Natural killer cell (primary cell): ENCODE data around the gene INPP5D. TPM values are rescaled to one million over a fixed set of nuclear protein-coding genes. Genes with fewer than 3 reads are reported as not detected.
"Not testable (repeated sequence)": the region's sequence is repeated elsewhere in the genome, so short reads cannot be mapped to it uniquely, and the experiment has no call there.

ENCODE experiments used
- ATAC-seq, 3 donors: fragments of 150-1000 bp in 2 of 3; fragments of 200-7000 bp in 1 of 3; cut with Tn5 transposase; 1 replicate in 1 of 3; 2 replicates in 2 of 3; pipeline ENCODE4 v1.10.0; 2021; ENCODE audit warnings: mild to moderate bottlenecking in 2 of 3, moderate library complexity in 2 of 3
- DNase-seq, 2 donors: peaks; one replicate each; pipeline versions ENCODE4 v3.0.0 to v3.0.0-alpha.2; 2013 to 2021; ENCODE audit warnings: mixed read lengths in 1 of 2
- H3K27ac ChIP-seq: one replicate; pipeline ENCODE4 v1.5.1; 2013; ENCODE audit warnings: mild to moderate bottlenecking, low read length
- H3K27me3 ChIP-seq: one replicate; pipeline ENCODE4 v1.6.1; 2013; ENCODE audit warnings: low read length; ENCODE audit not compliant: control insufficient read depth, insufficient read depth
- H3K36me3 ChIP-seq: one replicate; pipeline ENCODE4 v1.6.1; 2013; ENCODE audit warnings: low read length; ENCODE audit not compliant: control insufficient read depth, insufficient read depth
- H3K4me1 ChIP-seq: one replicate; pipeline ENCODE4 v1.6.1; 2013; ENCODE audit warnings: low read length; ENCODE audit not compliant: control insufficient read depth, insufficient read depth
- H3K4me3 ChIP-seq: one replicate; pipeline ENCODE4 v1.5.1; 2013; ENCODE audit warnings: low read length
- H3K9me3 ChIP-seq: one replicate; pipeline ENCODE4 v1.6.1; 2013; ENCODE audit warnings: low read length; ENCODE audit not compliant: control insufficient read depth, insufficient read depth
- H3K27ac Mint-ChIP-seq, 2 donors: one replicate each; pipeline ENCODE4 v1.8.0; 2022; ENCODE audit warnings: mild to moderate bottlenecking in 2 of 2, mixed read lengths in 2 of 2, moderate library complexity in 1 of 2
- H3K27me3 Mint-ChIP-seq, 2 donors: one replicate each; pipeline ENCODE4 v1.8.0; 2022; ENCODE audit warnings: low read depth in 2 of 2, mixed read lengths in 2 of 2
- H3K36me3 Mint-ChIP-seq: one replicate; pipeline ENCODE4 v1.8.0; 2022; ENCODE audit warnings: mixed read lengths
- H3K4me1 Mint-ChIP-seq, 2 donors: one replicate each; pipeline ENCODE4 v1.8.0; 2022; ENCODE audit warnings: mixed read lengths in 2 of 2
- H3K4me3 Mint-ChIP-seq: one replicate; pipeline ENCODE4 v1.8.0; 2022; ENCODE audit warnings: mild to moderate bottlenecking, moderate library complexity, mixed read lengths
- H3K9me3 Mint-ChIP-seq, 2 donors: one replicate each; pipeline ENCODE4 v1.8.0; 2022; ENCODE audit warnings: mixed read lengths in 2 of 2
- WGBS: methylation state at CpG from one replicate; pipeline ENCODE4 v1.1.7; 2013; ENCODE audit warnings: missing lambda C conversion rate; ENCODE audit not compliant: insufficient coverage; 5-methylcytosine and 5-hydroxymethylcytosine counted together
- intact Hi-C: fragments of 100-400 bp; cut with micrococcal nuclease; formaldehyde crosslinking; loops from one replicate; pipeline ENCODE4 v1.14.2; 2022
- total RNA-seq, 4 donors: library from RNA; stranded (reverse); fragments of 120-200 nt in 1 of 4; gene quantifications; one replicate each; pipeline versions ENCODE4 v1.2.3 to v1.2.4, GENCODE V29; 2013 to 2022
- TF ChIP-seq, protein P1 (sequence below): fragments of 200-600 bp; IDR thresholded peaks from one replicate; pipeline ENCODE4 v1.8.0; 2022; ENCODE audit warnings: antibody characterized with exemption

INPP5D gene
- total RNA-seq, 3 donors from 2014 or later (not counting 1 experiment from before 2014, with no cell fraction given), result 385 to 498 (median 497) TPM

DNA sequence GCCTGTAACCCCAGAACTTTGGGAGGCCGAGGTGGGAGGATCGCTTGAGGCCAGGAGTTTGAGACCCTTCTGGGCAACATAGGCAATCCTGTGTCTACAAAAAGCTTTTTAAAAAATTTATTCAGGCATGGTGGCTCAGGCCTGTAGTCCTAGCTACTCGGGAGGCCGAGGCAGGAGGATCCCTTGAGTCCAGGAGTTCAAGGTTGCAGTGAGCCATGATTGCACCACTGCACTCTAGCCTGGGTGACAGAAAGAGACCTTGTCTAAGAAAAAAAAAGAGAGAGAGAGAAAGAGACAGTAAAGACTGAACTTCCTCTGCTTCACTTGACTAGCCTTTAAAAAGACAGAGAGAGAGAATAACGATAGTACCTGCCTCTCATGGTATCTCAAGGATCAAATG, 62.4 kb downstream of the INPP5D start:
- H3K9me3 Mint-ChIP-seq, result no peaks in the 10 kb centered on the region
- DNase-seq (no peak), ATAC-seq (no peak)
- no peaks in the 10 kb centered on the region for H3K27me3 Mint-ChIP-seq
- TF ChIP-seq, protein P1, sequence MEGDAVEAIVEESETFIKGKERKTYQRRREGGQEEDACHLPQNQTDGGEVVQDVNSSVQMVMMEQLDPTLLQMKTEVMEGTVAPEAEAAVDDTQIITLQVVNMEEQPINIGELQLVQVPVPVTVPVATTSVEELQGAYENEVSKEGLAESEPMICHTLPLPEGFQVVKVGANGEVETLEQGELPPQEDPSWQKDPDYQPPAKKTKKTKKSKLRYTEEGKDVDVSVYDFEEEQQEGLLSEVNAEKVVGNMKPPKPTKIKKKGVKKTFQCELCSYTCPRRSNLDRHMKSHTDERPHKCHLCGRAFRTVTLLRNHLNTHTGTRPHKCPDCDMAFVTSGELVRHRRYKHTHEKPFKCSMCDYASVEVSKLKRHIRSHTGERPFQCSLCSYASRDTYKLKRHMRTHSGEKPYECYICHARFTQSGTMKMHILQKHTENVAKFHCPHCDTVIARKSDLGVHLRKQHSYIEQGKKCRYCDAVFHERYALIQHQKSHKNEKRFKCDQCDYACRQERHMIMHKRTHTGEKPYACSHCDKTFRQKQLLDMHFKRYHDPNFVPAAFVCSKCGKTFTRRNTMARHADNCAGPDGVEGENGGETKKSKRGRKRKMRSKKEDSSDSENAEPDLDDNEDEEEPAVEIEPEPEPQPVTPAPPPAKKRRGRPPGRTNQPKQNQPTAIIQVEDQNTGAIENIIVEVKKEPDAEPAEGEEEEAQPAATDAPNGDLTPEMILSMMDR, result no peak
- Histone ChIP-seq H3K27me3 (no peaks in the 10 kb centered on the region), H3K9me3 (no peaks in the 10 kb centered on the region), H3K4me3 (no peak overlapping the region), H3K36me3 (peaks cover 74% of the 10 kb centered on the region), H3K27ac (no peak overlapping the region), H3K4me1 (peaks cover 52% of the 10 kb centered on the region)
- peak overlapping the region; percentile 63 to 71 for H3K27ac Mint-ChIP-seq
- H3K4me3 Mint-ChIP-seq, result no peak overlapping the region
- intact Hi-C loops, result no loop called here
- WGBS, result 95% methylated on average over 5 of the region's 5 CpGs
- peaks cover 28% of the 10 kb centered on the region for H3K36me3 Mint-ChIP-seq
- peaks cover 37 to 39% of the 10 kb centered on the region in 2 donors for H3K4me1 Mint-ChIP-seq

DNA sequence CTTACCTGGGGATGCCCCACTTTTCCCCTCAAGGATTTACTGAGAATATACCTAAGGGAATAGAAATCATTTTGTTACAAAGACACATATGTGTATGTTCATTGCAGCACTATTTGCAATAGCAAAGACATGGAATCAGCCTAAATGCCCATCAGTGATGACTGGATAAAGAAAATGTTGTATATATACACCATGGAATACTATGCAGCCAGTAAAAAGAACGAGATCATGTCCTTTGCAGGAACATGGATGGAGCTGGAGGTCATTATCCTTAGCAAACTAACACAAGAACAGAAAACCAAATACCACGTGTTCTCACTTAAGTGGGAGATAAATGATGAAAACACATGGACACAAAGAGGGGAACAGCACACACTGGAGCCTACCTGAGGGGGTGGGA, 63.4 kb downstream of the INPP5D start:
- H3K9me3 ChIP-seq, H3K9me3 Mint-ChIP-seq, ATAC-seq, DNase-seq, H3K27ac ChIP-seq, H3K4me3 Mint-ChIP-seq, H3K27me3 ChIP-seq, intact Hi-C loops, H3K27me3 Mint-ChIP-seq, H3K4me3 ChIP-seq: not testable (repeated sequence)
- H3K4me1 Mint-ChIP-seq, result peaks cover 27 to 29% of the 10 kb centered on the region in 2 donors
- H3K36me3 Mint-ChIP-seq, result peaks cover 24% of the 10 kb centered on the region
- peak overlapping the region in 1 of 2 donors; percentile 71 for H3K27ac Mint-ChIP-seq
- no CpG with 5 or more reads among the region's 2 CpGs for WGBS
- peaks cover 73% of the 10 kb centered on the region for H3K36me3 ChIP-seq
- H3K4me1 ChIP-seq, result peaks cover 41% of the 10 kb centered on the region

DNA sequence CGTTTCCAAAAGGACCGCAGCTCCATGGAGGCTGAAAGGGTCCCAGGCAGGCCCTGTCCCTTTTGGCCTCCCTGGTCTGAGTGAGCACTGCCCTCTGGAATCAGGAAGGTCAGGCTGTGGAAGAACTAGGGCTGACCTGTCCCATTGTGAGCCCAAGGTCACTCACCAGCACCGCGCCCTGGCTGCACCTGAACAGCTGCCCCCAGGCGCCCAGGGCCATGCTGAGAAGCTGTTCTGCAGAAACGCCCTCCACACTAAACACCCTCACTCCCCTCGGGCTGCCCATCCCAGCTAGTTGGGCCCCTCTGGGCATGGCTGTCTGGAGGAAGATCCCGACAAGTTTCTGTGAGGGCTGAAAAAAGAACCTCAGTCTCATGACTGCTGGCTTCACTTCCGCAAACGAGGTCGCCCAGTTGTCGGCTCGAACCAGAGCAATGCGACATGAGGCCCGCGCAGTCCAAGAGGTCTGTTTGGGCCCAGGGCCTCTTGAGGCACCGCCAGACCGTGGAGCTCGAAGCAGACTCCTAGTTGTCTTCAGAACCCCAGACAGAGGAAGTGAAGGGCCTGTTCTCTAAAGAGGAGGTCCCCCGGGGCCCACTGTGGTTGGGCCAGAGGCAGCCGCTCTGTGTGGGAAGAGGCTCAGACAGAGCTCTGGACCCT, 64.4 kb downstream of the INPP5D start:
- H3K27me3 ChIP-seq, result no peaks in the 10 kb centered on the region
- TF ChIP-seq, protein P1, result no peak
- H3K36me3 ChIP-seq, result peaks cover 77% of the 10 kb centered on the region
- no peaks in the 10 kb centered on the region for H3K9me3 Mint-ChIP-seq
- H3K9me3 ChIP-seq, result no peaks in the 10 kb centered on the region
- peaks cover 44% of the 10 kb centered on the region for H3K4me1 ChIP-seq
- 70% methylated on average over 21 of the region's 21 CpGs for WGBS
- no peak for DNase-seq
- peak overlapping the region; percentile 26 for H3K27ac ChIP-seq
- peak overlapping the region in 1 of 2 donors; percentile 52 for H3K27ac Mint-ChIP-seq
- ATAC-seq, result peak in 1 of 3 donors; percentile 29
- peaks cover 19 to 20% of the 10 kb centered on the region in 2 donors for H3K4me1 Mint-ChIP-seq
- no peak overlapping the region for H3K4me3 Mint-ChIP-seq
- peaks cover 15% of the 10 kb centered on the region for H3K36me3 Mint-ChIP-seq
- intact Hi-C loops, result no loop called here
- no peaks in the 10 kb centered on the region for H3K27me3 Mint-ChIP-seq
- no peak overlapping the region for H3K4me3 ChIP-seq

DNA sequence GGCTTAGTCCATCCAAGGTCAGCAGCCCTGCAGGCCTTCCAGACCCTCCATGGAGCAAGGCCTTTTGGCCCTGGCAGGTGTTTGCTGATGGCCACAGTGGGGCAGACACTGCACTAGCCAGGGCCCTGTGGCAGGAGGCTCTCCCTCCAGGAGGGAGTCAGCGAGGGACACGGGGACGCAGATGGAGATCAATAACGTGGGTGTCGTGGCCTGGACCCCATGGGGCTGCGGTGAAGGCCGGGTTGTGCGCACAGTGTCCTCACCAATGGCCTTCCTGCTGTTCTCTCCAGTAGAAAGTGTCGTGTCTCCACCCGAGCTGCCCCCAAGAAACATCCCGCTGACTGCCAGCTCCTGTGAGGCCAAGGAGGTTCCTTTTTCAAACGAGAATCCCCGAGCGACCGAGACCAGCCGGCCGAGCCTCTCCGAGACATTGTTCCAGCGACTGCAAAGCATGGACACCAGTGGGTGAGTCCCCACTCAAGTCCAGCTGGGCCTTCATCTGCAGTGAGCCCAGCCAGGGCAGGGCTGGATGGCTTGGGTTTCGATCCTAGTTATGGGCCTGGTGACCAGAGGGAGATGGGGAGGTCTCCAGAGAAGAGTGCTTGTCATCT, 65.4 kb downstream of the INPP5D start:
- Mint-ChIP-seq H3K36me3 (peaks cover 15% of the 10 kb centered on the region), H3K27ac (no peak overlapping the region)
- intact Hi-C loops, result no loop called here

More for the DNA sequence above, 65.4 kb downstream of the INPP5D start:
- Histone ChIP-seq H3K9me3 (no peaks in the 10 kb centered on the region), H3K36me3 (peaks cover 82% of the 10 kb centered on the region), H3K27me3 (no peaks in the 10 kb centered on the region), H3K4me1 (peaks cover 46% of the 10 kb centered on the region), H3K27ac (no peak overlapping the region), H3K4me3 (no peak overlapping the region)
- no peak for DNase-seq
- 95% methylated on average over 20 of the region's 20 CpGs for WGBS
- no peaks in the 10 kb centered on the region for H3K9me3 Mint-ChIP-seq
- H3K27me3 Mint-ChIP-seq, result no peaks in the 10 kb centered on the region
- TF ChIP-seq, protein P1, result no peak
- H3K4me1 Mint-ChIP-seq, result peaks cover 24 to 25% of the 10 kb centered on the region in 2 donors
- no peak overlapping the region for H3K4me3 Mint-ChIP-seq
- no peak for ATAC-seq
